SK-N-SH (cell line): ENCODE results near the gene PIP5K1B. TPM values are rescaled to one million over a fixed set of nuclear protein-coding genes. Genes with fewer than 3 reads are reported as not detected.
A peak's percentile ranks its signal among the peaks of the same experiment; 100 is the strongest.

Source experiments
- CTCF ChIA-PET: fragments of 300-600, 350-600 bp; formaldehyde crosslinking; extraction: SDS; loops from one replicate; lab custom pipeline; 2021; lab: Yijun Ruan, JAX
- POLR2A ChIA-PET: fragments of 350-600 bp; sonication (Branson Sonifier 250); formaldehyde crosslinking; extraction: SDS; loops from one replicate; lab custom pipeline; 2020; ENCODE audit warnings: antibody characterized with exemption, inconsistent platforms; lab: Yijun Ruan, JAX
- DNase-seq: peaks from one replicate; pipeline ENCODE4 v3.0.0; 2012
- H2AFZ ChIP-seq: fragments of 200-600 bp; sonication (generic); 2 replicates; pipeline ENCODE4 v1.8.1; 2016; ENCODE audit warnings: antibody characterized with exemption, mild to moderate bottlenecking, low read depth
- H3F3A ChIP-seq: fragments of 200-600 bp; sonication (generic); replicated peaks from 2 replicates; pipeline ENCODE3; 2016; ENCODE audit warnings: antibody characterized with exemption, mild to moderate bottlenecking; ENCODE audit not compliant: insufficient read depth
- H3K27ac ChIP-seq, 2 experiments: fragments of 200-500 bp in 1 of 2; fragments of 200-600 bp in 1 of 2; sonication (Bioruptor generic) in 1 of 2; sonication (generic), shearing (Covaris generic) in 1 of 2; 2 replicates each; pipeline versions ENCODE4 v1.5.1 to v1.6.1; 2014 to 2016; ENCODE audit warnings: low read depth in 2 of 2, inconsistent platforms in 1 of 2, low read length in 1 of 2, mild to moderate bottlenecking in 1 of 2, mixed read lengths in 1 of 2
- H3K27me3 ChIP-seq: fragments of 200-600 bp; sonication (generic), shearing (Covaris generic); 2 replicates; pipeline ENCODE4 v1.6.1; 2016; ENCODE audit warnings: mixed run types; ENCODE audit not compliant: insufficient read depth
- H3K36me3 ChIP-seq, 2 experiments: fragments of 200-500 bp in 1 of 2; fragments of 200-600 bp in 1 of 2; sonication (Bioruptor generic) in 1 of 2; sonication (generic) in 1 of 2; replicated peaks in 1 of 2; 2 replicates each; pipeline versions ENCODE3 to v1.5.1; 2014 to 2016; ENCODE audit warnings: low read length in 1 of 2, mild to moderate bottlenecking in 1 of 2; ENCODE audit not compliant: insufficient read depth in 2 of 2, control insufficient read depth in 1 of 2
- H3K4me1 ChIP-seq, 2 experiments: fragments of 200-500 bp in 1 of 2; fragments of 200-600 bp in 1 of 2; sonication (Bioruptor generic) in 1 of 2; sonication (generic), shearing (Covaris generic) in 1 of 2; 2 replicates each; pipeline versions ENCODE4 v1.5.1 to v1.6.1; 2014 to 2016; ENCODE audit warnings: low read depth in 1 of 2, low read length in 1 of 2, mixed run types in 1 of 2; ENCODE audit not compliant: insufficient read depth in 2 of 2, control insufficient read depth in 1 of 2
- H3K4me2 ChIP-seq: fragments of 200-600 bp; sonication (generic), shearing (Covaris generic); 2 replicates; pipeline ENCODE4 v1.6.1; 2017; ENCODE audit warnings: mixed run types
- H3K4me3 ChIP-seq, 2 experiments: fragments of 200-500 bp in 1 of 2; fragments of 200-600 bp in 1 of 2; sonication (Bioruptor generic) in 1 of 2; sonication (generic), shearing (Covaris generic) in 1 of 2; 2 replicates each; pipeline versions ENCODE4 v1.5.1 to v1.8.1; 2014 to 2016; ENCODE audit warnings: low read depth in 2 of 2, inconsistent platforms in 1 of 2, low read length in 1 of 2, mild to moderate bottlenecking in 1 of 2, mixed read lengths in 1 of 2, moderate library complexity in 1 of 2
- H3K79me2 ChIP-seq: fragments of 200-600 bp; sonication (generic); 2 replicates; pipeline ENCODE4 v1.8.1; 2017; ENCODE audit warnings: mild to moderate bottlenecking; ENCODE audit not compliant: insufficient read depth
- H3K9ac ChIP-seq: fragments of 200-600 bp; sonication (generic); 2 replicates; pipeline ENCODE4 v1.6.1; 2017; ENCODE audit warnings: mixed run types
- H3K9me2 ChIP-seq: fragments of 200-600 bp; sonication (generic); 2 replicates; pipeline ENCODE4 v1.6.1; 2017; ENCODE audit warnings: mixed run types
- H3K9me3 ChIP-seq: fragments of 200-600 bp; sonication (generic); 2 replicates; pipeline ENCODE4 v1.6.1; 2017; ENCODE audit warnings: mixed run types, mild to moderate bottlenecking, moderate library complexity
- H4K20me1 ChIP-seq: fragments of 200-600 bp; sonication (generic); 2 replicates; pipeline ENCODE4 v1.6.1; 2017; ENCODE audit warnings: mild to moderate bottlenecking, mixed run types; ENCODE audit not compliant: insufficient read depth
- EP300 ChIP-seq, 2 experiments: IDR thresholded peaks; 2 replicates each; pipeline versions ENCODE4 v1.4.0 to v1.6.1; 2012; ENCODE audit warnings: borderline replicate concordance in 1 of 2, low read depth in 1 of 2, low read length in 1 of 2
- FOSL2 ChIP-seq: IDR thresholded peaks from 2 replicates; pipeline ENCODE4 v1.4.0; 2012; ENCODE audit warnings: low read depth, mild to moderate bottlenecking, moderate library complexity, borderline replicate concordance
- GATA2 ChIP-seq: sonication (generic); formaldehyde crosslinking; IDR thresholded peaks from 2 replicates; pipeline ENCODE4 v1.5.0; 2020; ENCODE audit warnings: mild to moderate bottlenecking, missing genetic modification reagents
- MXI1 ChIP-seq: IDR thresholded peaks from 2 replicates; pipeline ENCODE4 v1.6.1; 2012; ENCODE audit warnings: mild to moderate bottlenecking, low read depth, low read length, improper control_type of control experiment
- NFIC ChIP-seq: IDR thresholded peaks from 2 replicates; pipeline ENCODE4 v1.4.0; 2012; ENCODE audit warnings: borderline replicate concordance
- RFX5 ChIP-seq: IDR thresholded peaks from 2 replicates; pipeline ENCODE4 v1.6.1; 2012; ENCODE audit warnings: mild to moderate bottlenecking, improper control_type of control experiment, low read length
- RXRA ChIP-seq: IDR thresholded peaks from 2 replicates; pipeline ENCODE4 v1.4.0; 2012; ENCODE audit warnings: low read depth, mild to moderate bottlenecking, borderline replicate concordance
- SIN3A ChIP-seq: IDR thresholded peaks from 2 replicates; pipeline ENCODE4 v1.6.1; 2012; ENCODE audit warnings: low read depth, mild to moderate bottlenecking, low read length, moderate library complexity, borderline replicate concordance
- WGBS: methylation state at CpG from one replicate; pipeline ENCODE4 v1.1.6; 2017; ENCODE audit warnings: low lambda C conversion rate; 5-methylcytosine and 5-hydroxymethylcytosine counted together
- polyA plus RNA-seq, 3 experiments: library from polyadenylated mRNA; depleted of rRNA; stranded (reverse); fragments of >200 nt; gene quantifications; 2 replicates each; pipeline ENCODE4 v1.2.3, GENCODE V29; 2012
- TF ChIP-seq, protein P1 (sequence below): fragments of 200-600 bp; sonication (generic); IDR thresholded peaks from 2 replicates; pipeline ENCODE4 v1.6.1; 2017; ENCODE audit warnings: antibody characterized with exemption, mild to moderate bottlenecking, moderate library complexity
- TF ChIP-seq, protein P2 (sequence below): IDR thresholded peaks from 2 replicates; pipeline ENCODE4; 2012
- TF ChIP-seq, protein P3 (sequence below): IDR thresholded peaks from 2 replicates; pipeline ENCODE4 v1.6.1; 2012; ENCODE audit warnings: mild to moderate bottlenecking, low read depth, low read length, moderate library complexity

Gene PIP5K1B
- polyA plus RNA-seq, 1 of the 3 experiments (the other 2 are of a cell fraction), result not detected

DNA sequence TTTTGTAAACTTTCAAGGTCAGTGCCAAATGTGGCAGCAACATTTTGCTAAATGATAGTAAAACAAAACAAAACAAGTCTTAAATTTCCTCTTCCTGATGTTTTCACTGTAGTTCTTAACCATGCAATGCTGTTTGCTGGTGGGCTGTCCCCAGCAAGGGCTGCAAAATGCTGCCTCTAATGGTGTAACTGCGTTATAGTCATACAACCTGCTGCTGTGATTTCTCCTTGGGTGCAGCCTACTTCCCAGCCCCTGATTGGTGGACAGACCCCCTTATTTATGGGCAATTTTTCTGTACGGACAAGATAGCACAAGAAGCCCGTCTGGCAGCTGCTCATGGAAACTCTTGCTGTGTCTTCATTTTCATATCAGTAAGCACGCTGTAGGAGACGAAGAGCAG lies 26.6 kb upstream of the PIP5K1B start:
- Histone ChIP-seq H2AFZ (no peak overlapping the region), H3K27me3 (0 out of 2 replicates have a peak, but pooled peaks cover 8% of the 10 kb centered on the region), H3K4me1 (no peaks in the 10 kb centered on the region), H3F3A (no peaks in the 10 kb centered on the region), H3K79me2 (no peaks in the 10 kb centered on the region), H3K4me3 (no peak overlapping the region), H3K27ac (no peak overlapping the region), H3K36me3 (no peaks in the 10 kb centered on the region), H3K9ac (no peak overlapping the region), H3K9me2 (no peaks in the 10 kb centered on the region), H3K9me3 (no peaks in the 10 kb centered on the region), H4K20me1 (no peaks in the 10 kb centered on the region), H3K4me2 (no peak overlapping the region)
- peak; percentile 4 for DNase-seq
- TF ChIP-seq, protein P1, sequence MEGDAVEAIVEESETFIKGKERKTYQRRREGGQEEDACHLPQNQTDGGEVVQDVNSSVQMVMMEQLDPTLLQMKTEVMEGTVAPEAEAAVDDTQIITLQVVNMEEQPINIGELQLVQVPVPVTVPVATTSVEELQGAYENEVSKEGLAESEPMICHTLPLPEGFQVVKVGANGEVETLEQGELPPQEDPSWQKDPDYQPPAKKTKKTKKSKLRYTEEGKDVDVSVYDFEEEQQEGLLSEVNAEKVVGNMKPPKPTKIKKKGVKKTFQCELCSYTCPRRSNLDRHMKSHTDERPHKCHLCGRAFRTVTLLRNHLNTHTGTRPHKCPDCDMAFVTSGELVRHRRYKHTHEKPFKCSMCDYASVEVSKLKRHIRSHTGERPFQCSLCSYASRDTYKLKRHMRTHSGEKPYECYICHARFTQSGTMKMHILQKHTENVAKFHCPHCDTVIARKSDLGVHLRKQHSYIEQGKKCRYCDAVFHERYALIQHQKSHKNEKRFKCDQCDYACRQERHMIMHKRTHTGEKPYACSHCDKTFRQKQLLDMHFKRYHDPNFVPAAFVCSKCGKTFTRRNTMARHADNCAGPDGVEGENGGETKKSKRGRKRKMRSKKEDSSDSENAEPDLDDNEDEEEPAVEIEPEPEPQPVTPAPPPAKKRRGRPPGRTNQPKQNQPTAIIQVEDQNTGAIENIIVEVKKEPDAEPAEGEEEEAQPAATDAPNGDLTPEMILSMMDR, result peak; percentile 27; the same call in 1 of the 2 replicates
- no peak for TF ChIP-seq RXRA
- CTCF ChIA-PET, result no interaction called here
- POLR2A ChIA-PET, result no interaction called here
- WGBS, result 0% methylated on average over 5 of the region's 5 CpGs

DNA sequence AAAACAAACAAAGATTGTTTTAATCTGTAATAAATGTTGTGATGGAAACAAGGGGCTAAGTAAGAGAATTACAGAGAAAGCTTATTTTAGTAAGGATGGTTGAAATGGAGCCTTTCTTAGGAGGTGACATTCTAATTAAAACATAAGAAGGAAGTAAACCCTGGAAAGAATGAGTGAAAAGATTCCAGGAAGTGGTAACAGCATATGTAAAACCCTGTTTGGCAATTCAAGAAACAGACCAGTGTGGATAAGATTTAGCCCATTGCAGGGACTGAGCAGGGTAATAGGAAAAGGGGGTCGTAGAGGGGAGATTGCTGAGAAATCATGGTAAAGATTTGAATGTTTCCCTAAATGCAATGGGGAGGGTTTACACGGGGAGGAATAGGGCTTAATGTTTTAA lies 21.6 kb upstream of the PIP5K1B start:
- no peak overlapping the region for H3K4me3 ChIP-seq
- no peak for DNase-seq

More for the DNA sequence above, 21.6 kb upstream of the PIP5K1B start:
- Histone ChIP-seq H2AFZ (no peak overlapping the region), H3F3A (no peaks in the 10 kb centered on the region), H3K9me2 (no peaks in the 10 kb centered on the region), H3K4me2 (no peak overlapping the region), H4K20me1 (no peaks in the 10 kb centered on the region), H3K79me2 (no peaks in the 10 kb centered on the region), H3K27me3 (no peaks in the 10 kb centered on the region; the same call in 1 of the 2 replicates), H3K9ac (no peak overlapping the region), H3K36me3 (no peaks in the 10 kb centered on the region), H3K9me3 (no peaks in the 10 kb centered on the region), H3K27ac (no peak overlapping the region), H3K4me1 (no peaks in the 10 kb centered on the region)
- WGBS, result 0% methylated on average over 2 of the region's 2 CpGs
- TF ChIP-seq EP300 (IDR thresholded peaks at IDR 0.05; ENCODE audit: borderline replicate concordance in 1 of 2, low read depth in 1 of 2, low read length in 1 of 2), result no peak
- TF ChIP-seq NFIC, result no peak
- TF ChIP-seq, protein P2, sequence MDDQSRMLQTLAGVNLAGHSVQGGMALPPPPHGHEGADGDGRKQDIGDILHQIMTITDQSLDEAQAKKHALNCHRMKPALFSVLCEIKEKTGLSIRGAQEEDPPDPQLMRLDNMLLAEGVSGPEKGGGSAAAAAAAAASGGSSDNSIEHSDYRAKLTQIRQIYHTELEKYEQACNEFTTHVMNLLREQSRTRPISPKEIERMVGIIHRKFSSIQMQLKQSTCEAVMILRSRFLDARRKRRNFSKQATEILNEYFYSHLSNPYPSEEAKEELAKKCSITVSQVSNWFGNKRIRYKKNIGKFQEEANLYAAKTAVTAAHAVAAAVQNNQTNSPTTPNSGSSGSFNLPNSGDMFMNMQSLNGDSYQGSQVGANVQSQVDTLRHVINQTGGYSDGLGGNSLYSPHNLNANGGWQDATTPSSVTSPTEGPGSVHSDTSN, result no peak
- no peak for TF ChIP-seq RFX5
- TF ChIP-seq MXI1, result no peak
- no peak for TF ChIP-seq SIN3A
- TF ChIP-seq, protein P3, sequence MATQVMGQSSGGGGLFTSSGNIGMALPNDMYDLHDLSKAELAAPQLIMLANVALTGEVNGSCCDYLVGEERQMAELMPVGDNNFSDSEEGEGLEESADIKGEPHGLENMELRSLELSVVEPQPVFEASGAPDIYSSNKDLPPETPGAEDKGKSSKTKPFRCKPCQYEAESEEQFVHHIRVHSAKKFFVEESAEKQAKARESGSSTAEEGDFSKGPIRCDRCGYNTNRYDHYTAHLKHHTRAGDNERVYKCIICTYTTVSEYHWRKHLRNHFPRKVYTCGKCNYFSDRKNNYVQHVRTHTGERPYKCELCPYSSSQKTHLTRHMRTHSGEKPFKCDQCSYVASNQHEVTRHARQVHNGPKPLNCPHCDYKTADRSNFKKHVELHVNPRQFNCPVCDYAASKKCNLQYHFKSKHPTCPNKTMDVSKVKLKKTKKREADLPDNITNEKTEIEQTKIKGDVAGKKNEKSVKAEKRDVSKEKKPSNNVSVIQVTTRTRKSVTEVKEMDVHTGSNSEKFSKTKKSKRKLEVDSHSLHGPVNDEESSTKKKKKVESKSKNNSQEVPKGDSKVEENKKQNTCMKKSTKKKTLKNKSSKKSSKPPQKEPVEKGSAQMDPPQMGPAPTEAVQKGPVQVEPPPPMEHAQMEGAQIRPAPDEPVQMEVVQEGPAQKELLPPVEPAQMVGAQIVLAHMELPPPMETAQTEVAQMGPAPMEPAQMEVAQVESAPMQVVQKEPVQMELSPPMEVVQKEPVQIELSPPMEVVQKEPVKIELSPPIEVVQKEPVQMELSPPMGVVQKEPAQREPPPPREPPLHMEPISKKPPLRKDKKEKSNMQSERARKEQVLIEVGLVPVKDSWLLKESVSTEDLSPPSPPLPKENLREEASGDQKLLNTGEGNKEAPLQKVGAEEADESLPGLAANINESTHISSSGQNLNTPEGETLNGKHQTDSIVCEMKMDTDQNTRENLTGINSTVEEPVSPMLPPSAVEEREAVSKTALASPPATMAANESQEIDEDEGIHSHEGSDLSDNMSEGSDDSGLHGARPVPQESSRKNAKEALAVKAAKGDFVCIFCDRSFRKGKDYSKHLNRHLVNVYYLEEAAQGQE, result no peak
- TF ChIP-seq FOSL2, result no peak
- TF ChIP-seq GATA2 (CRISPR knock-in tag), result no peak
- POLR2A ChIA-PET, result no interaction called here
- CTCF ChIA-PET, result no interaction called here
